ENCODE measurements around the gene ARL2BP.

Gene ARL2BP

GRCh38 chr16:57283959-57284208 is 38.8 kb downstream of the ARL2BP start:
- Histone ChIP-seq H3K36me3 (ENCODE audit: control insufficient read depth, insufficient read depth, low read length) (no peaks in the 10 kb centered on the region), H3K9me3 (ENCODE audit: control insufficient read depth, low read length) (no peaks in the 10 kb centered on the region), H3K4me1 (ENCODE audit: control insufficient read depth, insufficient read depth, low read length, poor library complexity, severe bottlenecking) (no peaks in the 10 kb centered on the region), H3K27ac (ENCODE audit: low read depth, low read length, severe bottlenecking) (no peak overlapping the region), H3K4me3 (ENCODE audit: extremely low read depth, insufficient read depth, low read length, poor library complexity, severe bottlenecking) (peak overlapping the region; percentile 46)
- 36 to 41% methylated on average over 5 to 12 of the region's 14 CpGs for WGBS, 2 experiments (ENCODE audit: insufficient coverage in 2 of 2)

- 2% methylated on average over 86 to 95 of the region's 95 CpGs for WGBS, 2 experiments (ENCODE audit: insufficient coverage in 2 of 2)
- Histone ChIP-seq H3K9me3 (ENCODE audit: control insufficient read depth, low read length) (no peaks in the 10 kb centered on the region), H3K27ac (ENCODE audit: low read depth, low read length, severe bottlenecking) (no peak within 1 kb of the TSS), H3K4me1 (ENCODE audit: control insufficient read depth, insufficient read depth, low read length, poor library complexity, severe bottlenecking) (no peaks in the 10 kb centered on the region), H3K4me3 (ENCODE audit: extremely low read depth, insufficient read depth, low read length, poor library complexity, severe bottlenecking) (peak within 1 kb of the TSS; percentile 46), H3K36me3 (ENCODE audit: control insufficient read depth, insufficient read depth, low read length) (no peaks in the 10 kb centered on the region)
Measured at GRCh38 chr16:57284209-57284951, 39.3 kb downstream of the ARL2BP start, which contains the start of gene PLLP. PLLP (minus strand) TSS chr16:57284672; CDS start chr16:57284540, 132 bp downstream.

- 0 to 4% methylated on average over 8 to 10 of the region's 22 CpGs for WGBS, 2 experiments (ENCODE audit: insufficient coverage in 2 of 2)
Measured at GRCh38 chr16:57284952-57285363, 39.9 kb downstream of the ARL2BP start.

GRCh38 chr16:57285379-57285778 is 40.3 kb downstream of the ARL2BP start:
- Histone ChIP-seq H3K9me3 (ENCODE audit: control insufficient read depth, low read length) (no peaks in the 10 kb centered on the region), H3K4me3 (ENCODE audit: extremely low read depth, insufficient read depth, low read length, poor library complexity, severe bottlenecking) (peak overlapping the region; percentile 46), H3K27ac (ENCODE audit: low read depth, low read length, severe bottlenecking) (no peak overlapping the region), H3K4me1 (ENCODE audit: control insufficient read depth, insufficient read depth, low read length, poor library complexity, severe bottlenecking) (peaks cover 7% of the 10 kb centered on the region), H3K36me3 (ENCODE audit: control insufficient read depth, insufficient read depth, low read length) (no peaks in the 10 kb centered on the region)
- 80 to 86% methylated on average over 1 of the region's 5 CpGs for WGBS, 2 experiments (ENCODE audit: insufficient coverage in 2 of 2)

More at GRCh38 chr16:57284952-57285363, 39.9 kb downstream of the ARL2BP start:
- H3K4me3 ChIP-seq (ENCODE audit: extremely low read depth, insufficient read depth, low read length, poor library complexity, severe bottlenecking) = peak overlapping the region; percentile 46
- H3K36me3 ChIP-seq (ENCODE audit: control insufficient read depth, insufficient read depth, low read length) = no peaks in the 10 kb centered on the region
- no peak overlapping the region for H3K27ac ChIP-seq (ENCODE audit: low read depth, low read length, severe bottlenecking)
- H3K4me1 ChIP-seq (ENCODE audit: control insufficient read depth, insufficient read depth, low read length, poor library complexity, severe bottlenecking) = peaks cover 3% of the 10 kb centered on the region
- H3K9me3 ChIP-seq (ENCODE audit: control insufficient read depth, low read length) = no peaks in the 10 kb centered on the region

GRCh38 chr16:57289391-57290257 is 44.6 kb downstream of the ARL2BP start:
- Histone ChIP-seq H3K27ac (ENCODE audit: low read depth, low read length, severe bottlenecking) (no peak overlapping the region), H3K4me1 (ENCODE audit: control insufficient read depth, insufficient read depth, low read length, poor library complexity, severe bottlenecking) (peaks cover 8% of the 10 kb centered on the region), H3K36me3 (ENCODE audit: control insufficient read depth, insufficient read depth, low read length) (no peaks in the 10 kb centered on the region), H3K9me3 (ENCODE audit: control insufficient read depth, low read length) (no peaks in the 10 kb centered on the region), H3K4me3 (ENCODE audit: extremely low read depth, insufficient read depth, low read length, poor library complexity, severe bottlenecking) (no peak overlapping the region)
- 84 to 90% methylated on average over 6 to 12 of the region's 14 CpGs for WGBS, 2 experiments (ENCODE audit: insufficient coverage in 2 of 2)

GRCh38 chr16:57297856-57298255 is 52.8 kb downstream of the ARL2BP start:
- H3K9me3 ChIP-seq (ENCODE audit: control insufficient read depth, low read length) = no peaks in the 10 kb centered on the region
- no peaks in the 10 kb centered on the region for H3K4me1 ChIP-seq (ENCODE audit: control insufficient read depth, insufficient read depth, low read length, poor library complexity, severe bottlenecking)
- no peak overlapping the region for H3K27ac ChIP-seq (ENCODE audit: low read depth, low read length, severe bottlenecking)
- no peak overlapping the region for H3K4me3 ChIP-seq (ENCODE audit: extremely low read depth, insufficient read depth, low read length, poor library complexity, severe bottlenecking)
- H3K36me3 ChIP-seq (ENCODE audit: control insufficient read depth, insufficient read depth, low read length) = no peaks in the 10 kb centered on the region
- WGBS, 2 experiments (ENCODE audit: insufficient coverage in 2 of 2) = 68 to 77% methylated on average over 9 of the region's 13 CpGs

GRCh38 chr16:57299009-57299718 is 54.1 kb downstream of the ARL2BP start:
- Histone ChIP-seq H3K36me3 (ENCODE audit: control insufficient read depth, insufficient read depth, low read length) (no peaks in the 10 kb centered on the region), H3K9me3 (ENCODE audit: control insufficient read depth, low read length) (no peaks in the 10 kb centered on the region), H3K4me3 (ENCODE audit: extremely low read depth, insufficient read depth, low read length, poor library complexity, severe bottlenecking) (peak overlapping the region; percentile 43), H3K4me1 (ENCODE audit: control insufficient read depth, insufficient read depth, low read length, poor library complexity, severe bottlenecking) (no peaks in the 10 kb centered on the region), H3K27ac (ENCODE audit: low read depth, low read length, severe bottlenecking) (peak overlapping the region; percentile 80)
- 30 to 58% methylated on average over 7 to 11 of the region's 14 CpGs for WGBS, 2 experiments (ENCODE audit: insufficient coverage in 2 of 2)

GRCh38 chr16:57299719-57300386 is 54.8 kb downstream of the ARL2BP start:
- Histone ChIP-seq H3K36me3 (ENCODE audit: control insufficient read depth, insufficient read depth, low read length) (no peaks in the 10 kb centered on the region), H3K4me3 (ENCODE audit: extremely low read depth, insufficient read depth, low read length, poor library complexity, severe bottlenecking) (peak overlapping the region; percentile 43), H3K9me3 (ENCODE audit: control insufficient read depth, low read length) (no peaks in the 10 kb centered on the region), H3K27ac (ENCODE audit: low read depth, low read length, severe bottlenecking) (peak overlapping the region; percentile 80), H3K4me1 (ENCODE audit: control insufficient read depth, insufficient read depth, low read length, poor library complexity, severe bottlenecking) (no peaks in the 10 kb centered on the region)
- WGBS, 2 experiments (ENCODE audit: insufficient coverage in 2 of 2) = 0% methylated on average over 11 to 20 of the region's 35 CpGs

- no peaks in the 10 kb centered on the region for H3K9me3 ChIP-seq (ENCODE audit: control insufficient read depth, low read length)
- H3K4me1 ChIP-seq (ENCODE audit: control insufficient read depth, insufficient read depth, low read length, poor library complexity, severe bottlenecking) = no peaks in the 10 kb centered on the region
- 10 to 14% methylated on average over 31 to 32 of the region's 36 CpGs for WGBS, 2 experiments (ENCODE audit: insufficient coverage in 2 of 2)
- peak overlapping the region; percentile 43 for H3K4me3 ChIP-seq (ENCODE audit: extremely low read depth, insufficient read depth, low read length, poor library complexity, severe bottlenecking)
- peak overlapping the region; percentile 80 for H3K27ac ChIP-seq (ENCODE audit: low read depth, low read length, severe bottlenecking)
- H3K36me3 ChIP-seq (ENCODE audit: control insufficient read depth, insufficient read depth, low read length) = no peaks in the 10 kb centered on the region
Measured at GRCh38 chr16:57300387-57301125, 55.5 kb downstream of the ARL2BP start.

Data from mesodermal cell (in vitro differentiated cells).